H1 (cell line): ENCODE results near the gene DEUP1. TPM values are rescaled to one million over a fixed set of nuclear protein-coding genes. Genes with fewer than 3 reads are reported as not detected.

Source experiments
- CTCF ChIA-PET: fragments of 300-600 bp; sonication (Branson Sonifier 250); formaldehyde crosslinking; loops from one replicate; lab custom pipeline; 2021; ENCODE audit not compliant: partially characterized antibody; lab: Charles Lee
- POLR2A ChIA-PET: fragments of 300-600 bp; sonication (Branson Sonifier 250); formaldehyde crosslinking; loops from one replicate; lab custom pipeline; 2021; ENCODE audit warnings: inconsistent platforms; ENCODE audit not compliant: partially characterized antibody; lab: Charles Lee
- DNase-seq, 2 experiments: peaks; one replicate each; pipeline versions ENCODE4 v3.0.0 to v3.0.0-alpha.2; 2010 to 2022; ENCODE audit warnings: low spot score in 2 of 2, low read depth in 1 of 2, mixed read lengths in 1 of 2
- FAIRE-seq: peaks from 2 replicates; lab custom pipeline; 2011; peaks lifted over from hg19 to GRCh38; lab: Jason Lieb, UNC
- H2AFZ ChIP-seq: 2 replicates; pipeline ENCODE4 v1.8.1; 2012; ENCODE audit warnings: low read length, inconsistent platforms
- H2AK5ac ChIP-seq: 2 replicates; pipeline ENCODE4 v1.6.1; 2013; ENCODE audit warnings: low read depth, low read length
- H2BK120ac ChIP-seq: replicated peaks from 2 replicates; pipeline ENCODE3; 2013; ENCODE audit warnings: low read depth, low read length, inconsistent platforms
- H2BK12ac ChIP-seq: 2 replicates; pipeline ENCODE4 v1.6.1; 2013; ENCODE audit warnings: low read depth, low read length
- H2BK15ac ChIP-seq: 2 replicates; pipeline ENCODE4 v1.6.1; 2013; ENCODE audit warnings: low read length
- H2BK20ac ChIP-seq: 2 replicates; pipeline ENCODE4 v1.6.1; 2013; ENCODE audit warnings: low read length
- H2BK5ac ChIP-seq: 2 replicates; pipeline ENCODE4 v1.6.1; 2013; ENCODE audit warnings: low read depth, low read length
- H3K14ac ChIP-seq: 2 replicates; pipeline ENCODE4 v1.6.1; 2013; ENCODE audit warnings: inconsistent platforms; ENCODE audit not compliant: insufficient read length
- H3K18ac ChIP-seq: 2 replicates; pipeline ENCODE4 v1.6.1; 2013; ENCODE audit warnings: low read length; ENCODE audit errors: extremely low read depth
- H3K23ac ChIP-seq: 2 replicates; pipeline ENCODE4 v1.6.1; 2013; ENCODE audit warnings: inconsistent platforms; ENCODE audit not compliant: insufficient read length
- H3K23me2 ChIP-seq: 2 replicates; pipeline ENCODE4 v1.6.1; 2013; ENCODE audit warnings: low read depth, low read length
- H3K27ac ChIP-seq: 2 replicates; pipeline ENCODE4 v1.6.1; 2011; ENCODE audit warnings: low read depth, low read length, inconsistent platforms
- H3K27me3 ChIP-seq, 4 experiments: replicated peaks in 1 of 4; 1 replicate in 1 of 4; 2 replicates in 3 of 4; pipeline versions ENCODE4 v1.6.1 to v1.8.1; 2011 to 2013; ENCODE audit warnings: low read length in 3 of 4, mild to moderate bottlenecking in 3 of 4, inconsistent platforms in 2 of 4, mixed read lengths in 2 of 4, moderate library complexity in 1 of 4; ENCODE audit not compliant: control insufficient read depth in 3 of 4, insufficient read depth in 3 of 4; ENCODE audit errors: extremely low read depth in 1 of 4
- H3K36me3 ChIP-seq, 4 experiments: 2 replicates each; pipeline versions ENCODE4 v1.6.1 to v1.8.1; 2011 to 2013; ENCODE audit warnings: mild to moderate bottlenecking in 4 of 4, low read length in 3 of 4, moderate library complexity in 2 of 4, control low read depth in 1 of 4, inconsistent platforms in 1 of 4; ENCODE audit not compliant: insufficient read depth in 4 of 4, control insufficient read depth in 2 of 4
- H3K4ac ChIP-seq: replicated peaks from 2 replicates; pipeline ENCODE3; 2013; ENCODE audit warnings: low read length, low read depth, mixed read lengths, inconsistent platforms; ENCODE audit not compliant: insufficient read length
- H3K4me1 ChIP-seq, 4 experiments: replicated peaks in 1 of 4; 1 replicate in 1 of 4; 2 replicates in 3 of 4; pipeline versions ENCODE4 v1.6.1 to v1.8.1; 2011 to 2013; ENCODE audit warnings: low read length in 3 of 4, inconsistent platforms in 2 of 4, mixed read lengths in 1 of 4; ENCODE audit not compliant: insufficient read depth in 4 of 4, control insufficient read depth in 3 of 4
- H3K4me2 ChIP-seq, 2 experiments: 2 replicates each; pipeline versions ENCODE4 v1.6.1 to v1.8.1; 2011 to 2013; ENCODE audit warnings: low read depth in 2 of 2, low read length in 2 of 2, control low read depth in 1 of 2, inconsistent platforms in 1 of 2, mild to moderate bottlenecking in 1 of 2; ENCODE audit not compliant: insufficient read depth in 1 of 2
- H3K4me3 ChIP-seq, 4 experiments: fragments of 200-600, 300-600 bp in 1 of 4; sonication (generic), shearing (Covaris generic), sonication (Bioruptor Twin) in 1 of 4; 2 replicates each; pipeline versions ENCODE4 v1.5.1 to v1.8.1; 2011 to 2016; ENCODE audit warnings: low read length in 4 of 4, low read depth in 3 of 4, control low read depth in 2 of 4, inconsistent platforms in 2 of 4, mild to moderate bottlenecking in 2 of 4, mixed read lengths in 1 of 4, moderate library complexity in 1 of 4; ENCODE audit not compliant: insufficient read depth in 2 of 4; ENCODE audit errors: extremely low read depth in 1 of 4
- H3K56ac ChIP-seq: replicated peaks from 2 replicates; pipeline ENCODE3; 2013; ENCODE audit warnings: low read depth, mild to moderate bottlenecking, mixed read lengths, low read length, inconsistent platforms; ENCODE audit not compliant: insufficient read length
- H3K79me1 ChIP-seq: 2 replicates; pipeline ENCODE4 v1.6.1; 2013; ENCODE audit warnings: low read depth, low read length, control low read depth
- H3K79me2 ChIP-seq, 2 experiments: 2 replicates each; pipeline versions ENCODE4 v1.6.1 to v1.8.1; 2012 to 2013; ENCODE audit warnings: low read length in 2 of 2, mild to moderate bottlenecking in 2 of 2, inconsistent platforms in 1 of 2; ENCODE audit not compliant: insufficient read depth in 2 of 2, control insufficient read depth in 1 of 2
- H3K9ac ChIP-seq, 4 experiments: replicated peaks in 1 of 4; 1 replicate in 1 of 4; 2 replicates in 3 of 4; pipeline versions ENCODE4 v1.6.1 to v1.8.1; 2011 to 2013; ENCODE audit warnings: low read depth in 3 of 4, low read length in 3 of 4, control low read depth in 2 of 4, mild to moderate bottlenecking in 2 of 4, moderate library complexity in 2 of 4, inconsistent platforms in 1 of 4; ENCODE audit errors: extremely low read depth in 1 of 4
- H3K9me3 ChIP-seq, 2 experiments: 2 replicates each; pipeline versions ENCODE4 v1.6.1 to v1.8.1; 2012 to 2013; ENCODE audit warnings: mild to moderate bottlenecking in 2 of 2, moderate library complexity in 2 of 2, control low read depth in 1 of 2, inconsistent platforms in 1 of 2, low read depth in 1 of 2, low read length in 1 of 2, mixed read lengths in 1 of 2; ENCODE audit not compliant: insufficient read depth in 2 of 2
- H4K20me1 ChIP-seq, 2 experiments: replicated peaks in 1 of 2; 2 replicates each; pipeline versions ENCODE3 to v1.8.1; 2011 to 2013; ENCODE audit warnings: inconsistent platforms in 2 of 2, low read length in 2 of 2, mild to moderate bottlenecking in 1 of 2; ENCODE audit not compliant: insufficient read depth in 2 of 2, control insufficient read depth in 1 of 2
- H4K5ac ChIP-seq: 2 replicates; pipeline ENCODE4 v1.6.1; 2013; ENCODE audit warnings: low read length, low read depth, mixed read lengths, inconsistent platforms; ENCODE audit not compliant: insufficient read length
- H4K8ac ChIP-seq: 2 replicates; pipeline ENCODE4 v1.8.0; 2013; ENCODE audit warnings: mild to moderate bottlenecking, moderate library complexity, low read length, inconsistent platforms; ENCODE audit not compliant: insufficient read depth; ENCODE audit errors: extremely low read depth
- H4K91ac ChIP-seq: replicated peaks from 2 replicates; pipeline ENCODE3; 2013; ENCODE audit warnings: low read length, mixed read lengths, inconsistent platforms; ENCODE audit not compliant: insufficient read length
- ATF2 ChIP-seq: IDR thresholded peaks from 2 replicates; pipeline ENCODE4 v1.6.1; 2012; ENCODE audit warnings: low read length, inconsistent platforms
- BCL11A ChIP-seq, 2 experiments: IDR thresholded peaks; one replicate each; pipeline ENCODE4 v1.6.1; 2011; ENCODE audit warnings: low read depth in 2 of 2, low read length in 2 of 2, mild to moderate bottlenecking in 2 of 2
- E2F6 ChIP-seq: IDR thresholded peaks from 2 replicates; pipeline ENCODE4 v1.6.1; 2012; ENCODE audit warnings: inconsistent platforms
- FOSL1 ChIP-seq: IDR thresholded peaks from 2 replicates; pipeline ENCODE4 v1.6.1; 2011; ENCODE audit warnings: mild to moderate bottlenecking, low read depth, low read length, moderate library complexity; ENCODE audit not compliant: insufficient read depth
- RNF2 ChIP-seq: fragments of 200-900, 300-1000 bp; sonication (generic); IDR thresholded peaks from 2 replicates; pipeline ENCODE4 v1.7.1; 2016; ENCODE audit warnings: borderline replicate concordance, low read depth, mild to moderate bottlenecking, antibody characterized with exemption, low read length; ENCODE audit not compliant: poor library complexity, severe bottlenecking; ENCODE audit errors: missing control alignments
- SAP30 ChIP-seq: fragments of 300-600 bp; sonication (generic); IDR thresholded peaks from 2 replicates; pipeline ENCODE4 v1.7.1; 2012; ENCODE audit warnings: low read length, moderate library complexity, mild to moderate bottlenecking, inconsistent platforms; ENCODE audit not compliant: insufficient read depth, insufficient replicate concordance
- SIRT6 ChIP-seq: IDR thresholded peaks from one replicate; pipeline ENCODE4 v1.7.1; 2012; ENCODE audit warnings: low read length, inconsistent platforms
- SP2 ChIP-seq: IDR thresholded peaks from 2 replicates; pipeline ENCODE4 v1.6.1; 2012; ENCODE audit warnings: mild to moderate bottlenecking, low read length, inconsistent platforms
- SRF ChIP-seq: IDR thresholded peaks from 2 replicates; pipeline ENCODE4 v1.6.1; 2011; ENCODE audit warnings: mild to moderate bottlenecking, low read depth, low read length, moderate library complexity
- WGBS, 2 experiments: shearing (Covaris generic) in 1 of 2; methylation state at CpG; one replicate each; pipeline versions ENCODE4 v1.1.6 to v1.1.7; 2013 to 2015; ENCODE audit warnings: low lambda C conversion rate in 2 of 2, mixed read lengths in 2 of 2, inconsistent platforms in 1 of 2, low coverage in 1 of 2, missing lambda C conversion rate in 1 of 2; ENCODE audit not compliant: insufficient replicate concordance in 2 of 2, insufficient coverage in 1 of 2, insufficient read length in 1 of 2; ENCODE audit errors: extremely low coverage in 1 of 2, missing lambda C conversion rate in 1 of 2; 5-methylcytosine and 5-hydroxymethylcytosine counted together
- polyA plus RNA-seq, 7 experiments: library from polyadenylated mRNA; depleted of rRNA in 3 of 7; stranded (reverse) in 5 of 7; unstranded in 2 of 7; fragments of >200 nt in 5 of 7; fragments of 200-250 nt in 2 of 7; gene quantifications; 1 replicate in 5 of 7; 2 replicates in 1 of 7; 4 replicates in 1 of 7; pipeline versions ENCODE4 v1.2.1 to v1.2.3, GENCODE V29; 2011 to 2013; ENCODE audit warnings: missing spikeins in 2 of 7, mixed read lengths in 2 of 7
- total RNA-seq: library from RNA; stranded (reverse); fragmentation: NEBNext Ultra II Directional; extraction: Animal tissue kit (Norgen Biotek cat#: 25700); gene quantifications from 2 replicates; pipeline ENCODE4 v1.2.1, GENCODE V29; 2021

The DEUP1 gene
- total and polyA plus RNA-seq, 2 of the 8 experiments (the other 6 are each of a cell fraction or from before 2014, with no cell fraction given): 0.45 TPM; not detected in 1

GRCh38 chr11:93481279-93481678 lies 150.7 kb downstream of the DEUP1 start:
- Histone ChIP-seq H4K91ac (no peak overlapping the region), H2AFZ (no peak overlapping the region), H3K4ac (no peak overlapping the region), H2BK15ac (no peak overlapping the region), H3K79me2 (no peaks in the 10 kb centered on the region), H3K79me1 (peaks cover 3% of the 10 kb centered on the region; the same call in 1 of the 2 replicates), H3K23me2 (no peaks in the 10 kb centered on the region), H3K27ac (no peak overlapping the region), H2BK120ac (no peak overlapping the region), H3K36me3 (no peaks in the 10 kb centered on the region; a peak in 1 of 8 replicates), H3K4me3 (no peak overlapping the region), H4K20me1 (peaks cover 0 to 2% of the 10 kb centered on the region in 2 experiments), H2BK12ac (no peak overlapping the region), H3K18ac (no peak overlapping the region), H3K9ac (no peak overlapping the region), H3K14ac (no peak overlapping the region), H3K27me3 (no peaks in the 10 kb centered on the region), H2BK20ac (no peak overlapping the region), H3K56ac (no peak overlapping the region), H4K5ac (no peak overlapping the region), H2AK5ac (no peak overlapping the region), H3K4me2 (no peak overlapping the region), H3K23ac (no peak overlapping the region), H2BK5ac (no peak overlapping the region), H3K9me3 (no peaks in the 10 kb centered on the region), H4K8ac (no peak overlapping the region), H3K4me1 (peaks cover 10 to 23% (median 21%) of the 10 kb centered on the region in 4 experiments)
- ChIA-PET POLR2A (interaction anchor here (1.0 to 1.5 kb wide), 3 partner anchors 9 to 37 kb away, joined by 3 read pairs; no protein-coding TSS in a partner anchor), CTCF (interaction anchor here (1.0 to 2.4 kb wide), 4 partner anchors 11 to 167 kb away, joined by 3 to 9 read pairs (median 4); no protein-coding TSS in a partner anchor)
- TF ChIP-seq E2F6: no peak
- no peak for TF ChIP-seq SIRT6
- no peak for TF ChIP-seq SRF
- no peak for TF ChIP-seq RNF2
- no peak for TF ChIP-seq BCL11A (IDR thresholded peaks at IDR 0.05; ENCODE audit: low read depth in 2 of 2, low read length in 2 of 2)
- TF ChIP-seq SAP30: no peak
- no peak for TF ChIP-seq ATF2
- TF ChIP-seq FOSL1: no peak
- no peak for TF ChIP-seq SP2
- 96% methylated on average over 16 of the region's 16 CpGs; no CpG with 5 or more reads in 1 of the 2 experiments for WGBS, 2 experiments
- FAIRE-seq: no peak
- no peak for DNase-seq
